ENCODE results near the gene NIF3L1. TPM values are rescaled to one million over a fixed set of nuclear protein-coding genes. Genes with fewer than 3 reads are reported as not detected.

Gene NIF3L1, protein sequence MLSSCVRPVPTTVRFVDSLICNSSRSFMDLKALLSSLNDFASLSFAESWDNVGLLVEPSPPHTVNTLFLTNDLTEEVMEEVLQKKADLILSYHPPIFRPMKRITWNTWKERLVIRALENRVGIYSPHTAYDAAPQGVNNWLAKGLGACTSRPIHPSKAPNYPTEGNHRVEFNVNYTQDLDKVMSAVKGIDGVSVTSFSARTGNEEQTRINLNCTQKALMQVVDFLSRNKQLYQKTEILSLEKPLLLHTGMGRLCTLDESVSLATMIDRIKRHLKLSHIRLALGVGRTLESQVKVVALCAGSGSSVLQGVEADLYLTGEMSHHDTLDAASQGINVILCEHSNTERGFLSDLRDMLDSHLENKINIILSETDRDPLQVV
- total RNA-seq: 10 to 100 TPM; 20.7 to 78.2 (median 45.2) TPM

DNA sequence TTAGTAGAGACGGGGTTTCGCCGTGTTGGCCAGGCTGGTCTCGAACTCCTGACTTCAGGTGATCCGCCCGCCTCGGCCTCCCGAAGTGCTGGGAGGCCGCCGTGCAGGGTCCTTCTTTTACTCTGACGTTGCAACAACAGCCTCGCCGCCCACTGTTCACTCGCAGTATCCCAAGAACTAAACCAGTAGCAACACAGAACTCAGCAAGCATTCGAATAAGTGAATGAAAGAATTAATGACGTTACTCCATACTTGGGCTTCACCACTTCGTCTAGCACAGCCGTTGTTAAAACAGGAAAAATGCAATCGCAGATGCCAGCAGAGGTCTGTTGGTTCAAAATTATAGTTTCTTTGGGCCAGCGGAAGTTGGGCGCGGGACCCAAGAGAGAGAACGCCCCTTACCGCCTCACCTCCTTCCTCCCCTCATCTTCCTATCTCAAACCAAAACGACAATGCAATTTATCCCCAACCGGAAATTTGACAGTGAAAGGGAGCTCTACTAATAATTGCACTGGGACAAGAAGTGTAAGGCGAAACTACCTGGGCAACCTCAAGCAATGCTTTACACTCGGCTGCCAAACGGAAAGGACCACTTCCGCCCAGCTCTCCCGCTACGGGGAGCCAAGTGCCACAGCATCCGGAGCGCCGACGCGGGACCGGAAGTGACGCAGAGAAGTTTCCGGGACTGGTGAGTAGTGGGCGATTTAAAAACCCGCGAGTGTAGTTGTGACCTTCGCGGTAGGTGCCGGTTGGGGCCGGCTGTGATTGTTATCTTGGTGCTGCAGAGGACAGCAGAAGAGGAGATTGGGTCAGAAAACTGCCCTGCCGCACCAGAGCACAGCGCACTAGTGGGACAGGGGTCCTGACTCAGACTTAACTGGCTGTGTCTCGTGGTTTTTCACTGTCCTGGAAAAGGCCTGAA is at the start of gene NIF3L1, which contains the start of gene PPIL3:
Gene NIF3L1 (plus strand): TSS at position 668 of the 922 bp plus-strand sequence. CDS start 2,573 bp downstream, outside the sequence.
Gene PPIL3 (minus strand): TSS at position 374 of the 922 bp plus-strand sequence. CDS start 1,462 bp downstream, outside the sequence.
- intact Hi-C loops (cut with DNase I; ENCODE audit: low total_unique reads): no loop called here
- Histone ChIP-seq H3K27ac (peak within 1 kb of the TSS; percentile 96 to 98), H3K4me3 (peak within 1 kb of the TSS; percentile 65 to 83), H3K9me3 (no peaks in the 10 kb centered on the region), H3K36me3 (no peaks in the 10 kb centered on the region), H3K4me1 (peaks cover 0 to 4% of the 10 kb centered on the region in 2 donors), H3K27me3 (no peaks in the 10 kb centered on the region)
- peak; percentile 93 to 95 for DNase-seq
- TF ChIP-seq, protein P1, sequence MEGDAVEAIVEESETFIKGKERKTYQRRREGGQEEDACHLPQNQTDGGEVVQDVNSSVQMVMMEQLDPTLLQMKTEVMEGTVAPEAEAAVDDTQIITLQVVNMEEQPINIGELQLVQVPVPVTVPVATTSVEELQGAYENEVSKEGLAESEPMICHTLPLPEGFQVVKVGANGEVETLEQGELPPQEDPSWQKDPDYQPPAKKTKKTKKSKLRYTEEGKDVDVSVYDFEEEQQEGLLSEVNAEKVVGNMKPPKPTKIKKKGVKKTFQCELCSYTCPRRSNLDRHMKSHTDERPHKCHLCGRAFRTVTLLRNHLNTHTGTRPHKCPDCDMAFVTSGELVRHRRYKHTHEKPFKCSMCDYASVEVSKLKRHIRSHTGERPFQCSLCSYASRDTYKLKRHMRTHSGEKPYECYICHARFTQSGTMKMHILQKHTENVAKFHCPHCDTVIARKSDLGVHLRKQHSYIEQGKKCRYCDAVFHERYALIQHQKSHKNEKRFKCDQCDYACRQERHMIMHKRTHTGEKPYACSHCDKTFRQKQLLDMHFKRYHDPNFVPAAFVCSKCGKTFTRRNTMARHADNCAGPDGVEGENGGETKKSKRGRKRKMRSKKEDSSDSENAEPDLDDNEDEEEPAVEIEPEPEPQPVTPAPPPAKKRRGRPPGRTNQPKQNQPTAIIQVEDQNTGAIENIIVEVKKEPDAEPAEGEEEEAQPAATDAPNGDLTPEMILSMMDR (IDR thresholded peaks at IDR 0.05): peak in 3 of 4 experiments; percentile 8 to 19 (median 8)
- peak; percentile 32 to 45 for TF ChIP-seq POLR2A (IDR thresholded peaks at IDR 0.05)

DNA sequence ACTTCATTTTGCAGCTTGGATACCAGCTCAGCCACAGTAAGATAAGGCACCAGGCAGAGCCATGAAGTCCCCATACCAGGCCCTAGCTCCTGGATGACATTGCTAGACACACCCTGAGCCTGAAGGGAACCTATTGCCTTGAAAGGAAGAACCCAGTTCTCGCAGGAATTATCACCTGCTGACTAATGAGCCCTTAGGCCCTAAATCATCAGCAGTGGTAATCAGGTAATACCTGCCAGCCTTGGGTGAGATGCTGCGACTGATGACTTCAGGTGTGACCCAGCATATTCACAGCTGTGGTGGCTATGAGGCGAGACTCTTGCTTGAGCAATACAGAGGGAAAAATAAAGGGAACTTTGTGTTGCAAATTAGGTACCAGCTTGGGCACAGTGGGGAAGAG is 49.7 kb upstream of the NIF3L1 start:
- H3K4me3 ChIP-seq: no peak overlapping the region
- no peak overlapping the region for H3K27ac ChIP-seq
- DNase-seq: no peak
- TF ChIP-seq POLR2A (IDR thresholded peaks at IDR 0.05): no peak
- TF ChIP-seq, protein P1 (IDR thresholded peaks at IDR 0.05): no peak
- intact Hi-C loops (cut with DNase I; ENCODE audit: low total_unique reads): no loop called here
- H3K9me3 ChIP-seq: no peaks in the 10 kb centered on the region
- H3K4me1 ChIP-seq: no peaks in the 10 kb centered on the region
- H3K36me3 ChIP-seq: no peaks in the 10 kb centered on the region
- no peaks in the 10 kb centered on the region for H3K27me3 ChIP-seq

DNA sequence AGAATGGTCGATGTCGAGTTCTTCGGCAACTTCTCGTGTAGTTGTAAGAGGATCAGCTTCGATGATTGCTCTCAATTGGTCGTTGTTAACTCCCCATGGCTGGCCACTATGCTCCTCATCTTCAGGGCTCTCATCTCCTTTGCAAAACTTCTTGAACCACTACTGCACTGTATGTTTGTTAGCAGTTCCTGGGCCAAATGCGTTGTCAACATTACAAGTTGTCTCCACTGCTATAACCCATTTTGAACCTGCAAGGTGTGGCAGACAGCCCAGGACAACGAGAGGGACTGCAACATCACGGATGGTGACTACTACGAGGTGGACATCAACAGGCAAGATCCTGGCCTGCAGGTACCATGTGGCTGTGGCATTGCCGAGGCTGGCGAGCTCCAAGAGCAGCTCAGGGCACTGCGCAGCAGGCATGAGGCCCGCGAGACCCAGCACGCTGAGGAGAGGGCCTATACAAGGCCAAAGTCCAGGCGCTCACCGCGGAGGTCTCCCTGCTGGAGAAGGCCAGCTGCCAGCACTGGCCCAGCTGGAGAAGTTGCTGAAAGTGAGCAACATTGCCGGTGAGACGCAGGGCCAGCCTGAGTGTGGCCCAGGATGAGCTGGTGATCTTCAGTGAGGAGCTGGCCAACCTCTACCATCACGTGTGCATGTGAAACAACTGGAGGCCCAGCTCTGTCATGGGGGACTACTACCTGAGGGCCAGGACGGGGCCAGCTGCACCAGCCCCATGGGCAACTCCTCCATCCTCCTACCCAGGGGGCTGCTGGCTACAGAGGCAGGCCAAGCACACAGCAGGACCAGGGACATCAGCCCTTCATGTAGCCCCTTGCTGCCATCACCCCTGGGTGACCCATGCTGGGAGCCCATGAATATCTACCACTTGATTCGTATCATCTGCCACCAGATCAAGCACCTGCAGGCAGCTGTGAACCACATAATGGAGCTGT is 44.9 kb upstream of the NIF3L1 start:
- TF ChIP-seq, protein P1 (IDR thresholded peaks at IDR 0.05): no peak
- no peak for TF ChIP-seq POLR2A (IDR thresholded peaks at IDR 0.05)
- H3K4me1 ChIP-seq: no peaks in the 10 kb centered on the region
- H3K4me3 ChIP-seq: no peak overlapping the region
- no peaks in the 10 kb centered on the region for H3K27me3 ChIP-seq
- H3K27ac ChIP-seq: no peak overlapping the region
- DNase-seq: no peak
- H3K36me3 ChIP-seq: no peaks in the 10 kb centered on the region
- H3K9me3 ChIP-seq: no peaks in the 10 kb centered on the region
- intact Hi-C loops (cut with DNase I; ENCODE audit: low total_unique reads): no loop called here

DNA sequence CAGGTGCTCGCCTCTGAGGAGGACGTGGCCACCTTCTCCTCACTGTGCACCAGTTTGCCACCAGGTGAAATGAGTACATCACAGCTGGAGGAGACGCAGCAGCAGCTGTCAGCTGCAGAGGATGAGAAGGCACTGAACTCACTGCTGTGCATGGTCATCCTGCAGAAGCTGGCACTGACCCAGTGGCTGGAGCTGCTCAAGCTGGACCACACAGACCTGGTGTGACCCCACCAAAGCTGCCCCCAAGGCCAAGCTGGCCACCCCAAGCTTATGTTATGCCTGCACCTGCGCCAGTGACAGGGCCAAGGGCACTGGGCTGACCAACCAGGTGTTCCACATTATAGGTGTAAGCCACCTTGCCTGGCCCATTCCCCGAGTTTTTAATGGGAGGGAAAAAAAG is 44.0 kb upstream of the NIF3L1 start:
- Histone ChIP-seq H3K4me1 (no peaks in the 10 kb centered on the region), H3K36me3 (no peaks in the 10 kb centered on the region), H3K4me3 (no peak overlapping the region), H3K27ac (no peak overlapping the region), H3K9me3 (no peaks in the 10 kb centered on the region), H3K27me3 (no peaks in the 10 kb centered on the region)
- DNase-seq: no peak
- intact Hi-C loops (cut with DNase I; ENCODE audit: low total_unique reads): no loop called here
- TF ChIP-seq, protein P1 (IDR thresholded peaks at IDR 0.05): no peak
